HL-60 (cell line): ENCODE results near the gene IRS2.

ENCODE experiments used
- CTCF ChIP-seq: IDR thresholded peaks from one replicate; pipeline ENCODE4 v1.5.1; 2011; ENCODE audit warnings: low read length, control low read depth, inconsistent platforms; ENCODE audit not compliant: insufficient read depth
- POLR2AphosphoS5 ChIP-seq: IDR thresholded peaks from 2 replicates; pipeline ENCODE4 v1.6.1; 2012; ENCODE audit warnings: low read depth
- REST ChIP-seq: IDR thresholded peaks from 2 replicates; pipeline ENCODE4 v1.6.1; 2012; ENCODE audit warnings: low read depth; ENCODE audit not compliant: insufficient replicate concordance

GRCh38 chr13:109779876-109780510, 6.4 kb downstream of the IRS2 start:
- TF ChIP-seq REST (no peak), CTCF (no peak), POLR2AphosphoS5 (no peak)
